OCI-LY3 (cell line): ENCODE measurements around the gene PGAP1.

Source experiments
- EZH2phosphoT487 ChIP-seq: fragments of 200-600 bp; shearing (Covaris generic); IDR thresholded peaks from 2 replicates; pipeline ENCODE4 v1.6.1; 2018; ENCODE audit warnings: antibody characterized with exemption, mixed run types, low read depth
- TF ChIP-seq, protein P1 (sequence below): fragments of 200-600, 300-600 bp; sonication (generic); IDR thresholded peaks from 2 replicates; pipeline ENCODE4 v1.5.1; 2014; ENCODE audit warnings: antibody characterized with exemption, low read length, low read depth

- TF ChIP-seq, protein P1, sequence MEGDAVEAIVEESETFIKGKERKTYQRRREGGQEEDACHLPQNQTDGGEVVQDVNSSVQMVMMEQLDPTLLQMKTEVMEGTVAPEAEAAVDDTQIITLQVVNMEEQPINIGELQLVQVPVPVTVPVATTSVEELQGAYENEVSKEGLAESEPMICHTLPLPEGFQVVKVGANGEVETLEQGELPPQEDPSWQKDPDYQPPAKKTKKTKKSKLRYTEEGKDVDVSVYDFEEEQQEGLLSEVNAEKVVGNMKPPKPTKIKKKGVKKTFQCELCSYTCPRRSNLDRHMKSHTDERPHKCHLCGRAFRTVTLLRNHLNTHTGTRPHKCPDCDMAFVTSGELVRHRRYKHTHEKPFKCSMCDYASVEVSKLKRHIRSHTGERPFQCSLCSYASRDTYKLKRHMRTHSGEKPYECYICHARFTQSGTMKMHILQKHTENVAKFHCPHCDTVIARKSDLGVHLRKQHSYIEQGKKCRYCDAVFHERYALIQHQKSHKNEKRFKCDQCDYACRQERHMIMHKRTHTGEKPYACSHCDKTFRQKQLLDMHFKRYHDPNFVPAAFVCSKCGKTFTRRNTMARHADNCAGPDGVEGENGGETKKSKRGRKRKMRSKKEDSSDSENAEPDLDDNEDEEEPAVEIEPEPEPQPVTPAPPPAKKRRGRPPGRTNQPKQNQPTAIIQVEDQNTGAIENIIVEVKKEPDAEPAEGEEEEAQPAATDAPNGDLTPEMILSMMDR, result no peak
- no peak for TF ChIP-seq EZH2phosphoT487
Observed at GRCh38 chr2:196971574-196972279, 45.2 kb upstream of the PGAP1 start.
